ENCODE data around the gene IPP. TPM values are rescaled to one million over a fixed set of nuclear protein-coding genes. Genes with fewer than 3 reads are reported as not detected.
A peak's percentile ranks its signal among the peaks of the same experiment; 100 is the strongest.

The IPP gene
- polyA plus RNA-seq, 1 donor (not counting 4 experiments of a cell fraction or from before 2014, with no cell fraction given) = 10.0 TPM

DNA sequence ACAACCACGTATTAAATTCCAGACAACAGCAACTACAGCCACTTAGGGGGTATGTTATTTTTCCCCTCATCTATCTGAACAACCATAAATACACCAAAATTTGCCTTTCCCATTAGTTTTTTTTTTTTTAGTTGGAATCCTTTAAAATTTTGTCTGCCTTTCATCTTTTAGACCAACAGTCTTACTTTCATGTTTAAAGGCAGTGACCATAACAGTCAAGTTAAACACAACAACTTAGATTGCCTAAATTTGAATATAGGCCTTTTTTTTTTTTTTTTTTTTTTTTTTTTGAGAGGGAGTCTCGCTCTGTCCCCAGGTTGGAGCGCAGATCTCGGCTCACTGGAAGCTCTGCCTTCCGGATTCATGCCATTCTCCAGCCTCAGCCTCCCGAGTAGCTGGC is 67.5 kb downstream of the IPP start:
- Histone ChIP-seq H3K79me2 (ENCODE audit: control insufficient read depth, insufficient read depth, low read length) (peaks cover 86% of the 10 kb centered on the region), H3K27me3 (ENCODE audit: control insufficient read depth, extremely low read depth, insufficient read depth, low read length) (no peaks in the 10 kb centered on the region), H2AFZ (ENCODE audit: control insufficient read depth, low read length) (no peak overlapping the region), H3K36me3 (ENCODE audit: control insufficient read depth in 2 of 2, extremely low read depth in 1 of 2, insufficient read depth in 2 of 2, low read length in 2 of 2) (no peaks in the 10 kb centered on the region), H3K27ac (ENCODE audit: control insufficient read depth, insufficient read depth, low read length) (no peak overlapping the region), H3K9me3 (ENCODE audit: control insufficient read depth, low read depth, low read length) (no peaks in the 10 kb centered on the region), H3K4me3 (ENCODE audit: control insufficient read depth in 2 of 3, extremely low read depth in 1 of 3, insufficient read depth in 2 of 3, low read depth in 1 of 3, low read length in 3 of 3) (no peak overlapping the region), H3K9ac (ENCODE audit: control insufficient read depth, extremely low read depth, insufficient read depth, low read length) (no peak overlapping the region), H3K4me1 (ENCODE audit: control insufficient read depth, extremely low read depth, insufficient read depth, low read length) (peaks cover 38% of the 10 kb centered on the region), H3K4me2 (ENCODE audit: control insufficient read depth, extremely low read depth, insufficient read depth, low read depth, low read length) (peak overlapping the region; percentile 27), H4K20me1 (ENCODE audit: control insufficient read depth, extremely low read depth, insufficient read depth, low read length) (peaks cover 12% of the 10 kb centered on the region), H3K9me1 (ENCODE audit: control insufficient read depth, extremely low read depth, insufficient read depth, low read length) (peaks cover 2% of the 10 kb centered on the region)
- DNase-seq (ENCODE audit: low read depth, low spot score) = no peak
- TF ChIP-seq, protein P1, sequence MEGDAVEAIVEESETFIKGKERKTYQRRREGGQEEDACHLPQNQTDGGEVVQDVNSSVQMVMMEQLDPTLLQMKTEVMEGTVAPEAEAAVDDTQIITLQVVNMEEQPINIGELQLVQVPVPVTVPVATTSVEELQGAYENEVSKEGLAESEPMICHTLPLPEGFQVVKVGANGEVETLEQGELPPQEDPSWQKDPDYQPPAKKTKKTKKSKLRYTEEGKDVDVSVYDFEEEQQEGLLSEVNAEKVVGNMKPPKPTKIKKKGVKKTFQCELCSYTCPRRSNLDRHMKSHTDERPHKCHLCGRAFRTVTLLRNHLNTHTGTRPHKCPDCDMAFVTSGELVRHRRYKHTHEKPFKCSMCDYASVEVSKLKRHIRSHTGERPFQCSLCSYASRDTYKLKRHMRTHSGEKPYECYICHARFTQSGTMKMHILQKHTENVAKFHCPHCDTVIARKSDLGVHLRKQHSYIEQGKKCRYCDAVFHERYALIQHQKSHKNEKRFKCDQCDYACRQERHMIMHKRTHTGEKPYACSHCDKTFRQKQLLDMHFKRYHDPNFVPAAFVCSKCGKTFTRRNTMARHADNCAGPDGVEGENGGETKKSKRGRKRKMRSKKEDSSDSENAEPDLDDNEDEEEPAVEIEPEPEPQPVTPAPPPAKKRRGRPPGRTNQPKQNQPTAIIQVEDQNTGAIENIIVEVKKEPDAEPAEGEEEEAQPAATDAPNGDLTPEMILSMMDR (optimal IDR thresholded peaks at IDR 0.05 in 1 of 3, IDR thresholded peaks at IDR 0.05 in 1 of 3, conservative IDR thresholded peaks at IDR 0.05 in 1 of 3; ENCODE audit: extremely low read depth in 1 of 3, insufficient read depth in 2 of 3, low read length in 3 of 3) = no peak
- TF ChIP-seq EZH2 (IDR thresholded peaks at IDR 0.05; ENCODE audit: low read length) = no peak
- no peak for FAIRE-seq
- dilution Hi-C loops (cut with MboI; ENCODE audit: extremely low pct_ligation_motif_present, low sequenced_read_pairs) = loop anchor here (25.0 kb wide), 1 partner anchor 179 kb away; no protein-coding TSS in a partner anchor

DNA sequence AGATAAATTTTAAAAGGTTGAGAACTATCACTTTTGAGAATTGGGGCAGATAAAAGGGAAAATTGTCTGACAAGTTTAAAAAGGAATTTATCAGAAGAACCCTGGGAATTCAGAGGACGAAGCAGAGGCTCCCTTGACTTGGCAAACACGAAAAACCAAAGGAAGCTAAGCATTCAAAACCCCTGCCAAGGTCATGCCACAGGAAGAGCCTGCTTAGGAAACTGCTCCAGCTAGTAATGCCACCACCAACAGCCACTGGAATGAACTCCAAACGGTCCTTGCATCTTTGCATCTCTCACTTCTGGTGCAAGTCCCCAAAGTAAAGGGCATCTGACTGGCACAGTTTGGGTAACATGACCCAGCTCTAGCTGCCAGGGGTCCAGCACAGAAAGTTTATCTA is 71.3 kb downstream of the IPP start:
- Histone ChIP-seq H3K4me3 (ENCODE audit: control insufficient read depth in 2 of 3, extremely low read depth in 1 of 3, insufficient read depth in 2 of 3, low read depth in 1 of 3, low read length in 3 of 3) (no peak overlapping the region), H3K9me3 (ENCODE audit: control insufficient read depth, low read depth, low read length) (no peaks in the 10 kb centered on the region), H3K27ac (ENCODE audit: control insufficient read depth, insufficient read depth, low read length) (no peak overlapping the region), H3K27me3 (ENCODE audit: control insufficient read depth, extremely low read depth, insufficient read depth, low read length) (no peaks in the 10 kb centered on the region), H3K4me1 (ENCODE audit: control insufficient read depth, extremely low read depth, insufficient read depth, low read length) (peaks cover 32% of the 10 kb centered on the region), H3K9ac (ENCODE audit: control insufficient read depth, extremely low read depth, insufficient read depth, low read length) (no peak overlapping the region), H3K36me3 (ENCODE audit: control insufficient read depth in 2 of 2, extremely low read depth in 1 of 2, insufficient read depth in 2 of 2, low read length in 2 of 2) (peaks cover 0 to 4% of the 10 kb centered on the region in 2 experiments), H3K79me2 (ENCODE audit: control insufficient read depth, insufficient read depth, low read length) (peaks cover 97% of the 10 kb centered on the region), H3K4me2 (ENCODE audit: control insufficient read depth, extremely low read depth, insufficient read depth, low read depth, low read length) (peak overlapping the region; percentile 51), H4K20me1 (ENCODE audit: control insufficient read depth, extremely low read depth, insufficient read depth, low read length) (peaks cover 18% of the 10 kb centered on the region), H2AFZ (ENCODE audit: control insufficient read depth, low read length) (no peak overlapping the region), H3K9me1 (ENCODE audit: control insufficient read depth, extremely low read depth, insufficient read depth, low read length) (peaks cover 2% of the 10 kb centered on the region)
- TF ChIP-seq EZH2 (IDR thresholded peaks at IDR 0.05; ENCODE audit: low read length) = no peak
- TF ChIP-seq, protein P1 (optimal IDR thresholded peaks at IDR 0.05 in 1 of 3, IDR thresholded peaks at IDR 0.05 in 1 of 3, conservative IDR thresholded peaks at IDR 0.05 in 1 of 3; ENCODE audit: extremely low read depth in 1 of 3, insufficient read depth in 2 of 3, low read length in 3 of 3) = no peak
- dilution Hi-C loops (cut with MboI; ENCODE audit: extremely low pct_ligation_motif_present, low sequenced_read_pairs) = loop anchor here (25.0 kb wide), 1 partner anchor 183 kb away; no protein-coding TSS in a partner anchor
- FAIRE-seq (no peak), DNase-seq (ENCODE audit: low read depth, low spot score) (no peak)
